HG03460 (cell line): ENCODE measurements around the gene IRF8.
"Not testable (repeated sequence)": the region's sequence is repeated elsewhere in the genome, so short reads cannot be mapped to it uniquely, and the experiment has no call there.

Source experiments
- ATAC-seq: cut with Tn5 transposase; IDR thresholded peaks from one replicate; pipeline ENCODE4 v1.9.1; 2021; ENCODE audit not compliant: unreplicated experiment

The IRF8 gene

DNA sequence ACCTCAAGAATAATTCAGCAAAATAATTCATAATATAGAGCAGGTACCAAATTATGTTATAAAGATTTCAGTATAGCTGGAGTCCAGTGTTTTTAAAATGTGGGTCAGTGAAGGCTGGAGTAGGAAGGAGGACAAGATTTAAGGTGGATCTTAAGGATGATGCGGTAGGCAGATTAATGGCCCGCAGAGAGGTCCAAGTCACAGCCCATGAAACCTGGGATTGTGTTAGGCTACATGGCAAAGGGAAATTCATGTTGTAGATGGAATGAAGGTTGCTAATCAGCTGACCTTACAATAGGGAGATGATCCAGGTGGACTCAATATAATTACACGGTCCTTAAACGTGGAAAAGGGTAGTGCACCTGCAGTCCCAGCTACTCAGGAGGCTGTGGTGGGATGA, 6.2 kb upstream of the IRF8 start:
- ATAC-seq: no peak

GRCh38 chr16:85894266-85894665, 4.7 kb upstream of the IRF8 start:
- no peak for ATAC-seq

GRCh38 chr16:85897382-85897781, 1.6 kb upstream of the IRF8 start:
- ATAC-seq: no peak

GRCh38 chr16:85899444-85899843, 482 bp downstream of the IRF8 start:
- ATAC-seq: no peak

GRCh38 chr16:85900027-85900792, 1.2 kb downstream of the IRF8 start:
- ATAC-seq: no peak

- no peak for ATAC-seq
Measured at GRCh38 chr16:85901110-85901509, 2.1 kb downstream of the IRF8 start.

GRCh38 chr16:85901773-85902365, 2.9 kb downstream of the IRF8 start:
- no peak for ATAC-seq

DNA sequence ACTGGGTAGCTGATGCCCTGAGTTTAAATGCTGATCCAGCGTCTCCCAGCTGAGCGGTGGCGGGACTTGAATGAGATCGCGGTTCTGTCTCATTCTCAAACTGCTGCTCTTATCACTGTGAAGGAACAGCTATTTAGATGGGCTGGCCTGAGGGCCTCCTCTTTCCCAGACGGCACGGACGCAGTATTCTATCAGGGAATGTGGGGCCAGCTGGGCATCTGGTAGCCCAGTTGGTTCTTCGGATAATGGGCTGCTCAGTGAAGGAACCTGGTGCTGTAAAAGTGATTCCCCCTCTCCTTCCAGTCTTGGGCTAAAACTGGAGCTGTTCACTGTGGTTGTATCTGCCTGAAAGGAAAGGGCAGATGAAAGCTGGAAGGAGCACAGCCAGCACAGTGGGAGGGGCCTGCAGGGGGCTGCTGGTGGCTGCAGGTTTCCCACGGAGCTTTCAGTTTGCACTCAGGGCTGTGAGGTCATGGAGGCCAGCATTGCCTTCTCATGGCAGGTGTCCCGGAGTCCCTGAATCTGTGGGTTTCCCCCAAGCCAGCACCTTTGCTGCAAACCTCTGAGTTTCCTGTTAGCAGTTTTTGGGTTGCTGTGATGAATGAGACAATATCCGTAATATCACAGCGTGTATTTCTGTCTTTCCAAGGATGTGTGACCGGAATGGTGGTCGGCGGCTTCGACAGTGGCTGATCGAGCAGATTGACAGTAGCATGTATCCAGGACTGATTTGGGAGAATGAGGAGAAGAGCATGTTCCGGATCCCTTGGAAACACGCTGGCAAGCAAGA, 3.6 kb downstream of the IRF8 start:
- ATAC-seq: peak; percentile 64

DNA sequence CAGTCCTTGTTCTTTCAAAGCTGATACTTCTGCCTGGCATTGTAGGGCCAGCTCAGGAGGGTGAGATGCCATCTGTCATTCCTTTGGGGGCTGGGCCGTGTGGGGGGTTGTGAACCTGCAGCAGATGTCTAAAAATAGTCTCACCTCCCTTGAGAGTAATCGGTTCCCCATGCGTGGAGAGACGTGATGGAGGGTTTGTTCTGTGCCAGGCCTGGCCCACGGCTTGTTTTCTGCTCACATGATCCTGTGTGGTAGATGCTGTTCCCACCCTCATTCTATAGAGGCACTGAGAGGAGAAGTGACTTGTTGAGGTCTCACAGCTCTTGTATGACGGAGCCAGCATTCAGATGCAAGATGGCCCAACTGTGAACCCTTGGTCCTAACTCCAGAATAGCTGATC, 4.6 kb downstream of the IRF8 start:
- no peak for ATAC-seq

GRCh38 chr16:85905110-85906095, 6.4 kb downstream of the IRF8 start:
- ATAC-seq: no peak

DNA sequence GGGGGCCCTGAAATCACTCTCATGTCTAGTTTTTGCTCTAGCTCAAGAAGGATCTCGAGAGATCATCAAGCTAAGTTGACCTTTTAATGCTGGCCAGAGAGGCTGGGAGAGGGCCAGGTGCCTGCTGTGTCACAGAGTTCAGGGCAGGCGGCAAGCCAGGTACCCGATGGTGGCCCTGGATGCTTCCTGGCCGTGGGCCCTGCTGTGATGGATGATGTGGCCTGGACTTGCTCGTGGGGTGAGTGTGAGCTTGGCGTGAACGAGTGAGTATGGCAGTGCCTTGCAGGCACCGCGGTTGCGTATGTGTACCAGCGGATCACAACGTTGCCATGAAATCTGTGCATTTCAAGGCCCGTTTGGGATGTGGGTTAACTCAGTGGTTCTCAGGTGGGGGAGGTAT, 7.4 kb downstream of the IRF8 start:
- ATAC-seq: no peak

- ATAC-seq: not testable (repeated sequence)
Measured at GRCh38 chr16:85907231-85907630, 8.3 kb downstream of the IRF8 start.

GRCh38 chr16:85908444-85908843, 9.5 kb downstream of the IRF8 start:
- ATAC-seq: peak; percentile 47

DNA sequence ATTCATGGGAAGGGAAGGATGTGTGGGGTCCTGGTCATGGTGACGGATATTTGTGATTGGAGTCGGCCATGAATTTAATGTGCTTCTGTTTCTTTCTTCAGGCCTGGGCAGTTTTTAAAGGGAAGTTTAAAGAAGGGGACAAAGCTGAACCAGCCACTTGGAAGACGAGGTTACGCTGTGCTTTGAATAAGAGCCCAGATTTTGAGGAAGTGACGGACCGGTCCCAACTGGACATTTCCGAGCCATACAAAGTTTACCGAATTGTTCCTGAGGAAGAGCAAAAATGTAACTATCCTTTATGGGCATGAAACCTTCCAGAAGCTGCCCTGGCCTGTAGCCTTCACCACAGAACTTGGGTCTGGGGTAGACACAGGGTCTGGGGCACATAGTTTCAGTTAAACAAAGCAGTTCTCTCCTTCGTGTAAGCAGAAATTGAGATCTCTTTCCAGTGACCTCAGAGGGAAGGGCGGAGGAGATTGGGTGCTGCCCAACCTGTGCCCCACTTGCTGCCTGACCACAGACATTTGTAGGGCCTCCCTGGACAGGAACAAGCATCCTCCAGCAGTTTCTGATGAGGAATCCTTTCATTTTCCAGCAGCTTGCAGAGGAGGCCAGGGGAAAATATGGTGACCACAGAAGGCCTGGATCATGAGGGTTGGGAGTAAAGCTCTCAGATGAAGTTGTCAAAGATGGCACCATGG, 10.1 kb downstream of the IRF8 start:
- no peak for ATAC-seq

DNA sequence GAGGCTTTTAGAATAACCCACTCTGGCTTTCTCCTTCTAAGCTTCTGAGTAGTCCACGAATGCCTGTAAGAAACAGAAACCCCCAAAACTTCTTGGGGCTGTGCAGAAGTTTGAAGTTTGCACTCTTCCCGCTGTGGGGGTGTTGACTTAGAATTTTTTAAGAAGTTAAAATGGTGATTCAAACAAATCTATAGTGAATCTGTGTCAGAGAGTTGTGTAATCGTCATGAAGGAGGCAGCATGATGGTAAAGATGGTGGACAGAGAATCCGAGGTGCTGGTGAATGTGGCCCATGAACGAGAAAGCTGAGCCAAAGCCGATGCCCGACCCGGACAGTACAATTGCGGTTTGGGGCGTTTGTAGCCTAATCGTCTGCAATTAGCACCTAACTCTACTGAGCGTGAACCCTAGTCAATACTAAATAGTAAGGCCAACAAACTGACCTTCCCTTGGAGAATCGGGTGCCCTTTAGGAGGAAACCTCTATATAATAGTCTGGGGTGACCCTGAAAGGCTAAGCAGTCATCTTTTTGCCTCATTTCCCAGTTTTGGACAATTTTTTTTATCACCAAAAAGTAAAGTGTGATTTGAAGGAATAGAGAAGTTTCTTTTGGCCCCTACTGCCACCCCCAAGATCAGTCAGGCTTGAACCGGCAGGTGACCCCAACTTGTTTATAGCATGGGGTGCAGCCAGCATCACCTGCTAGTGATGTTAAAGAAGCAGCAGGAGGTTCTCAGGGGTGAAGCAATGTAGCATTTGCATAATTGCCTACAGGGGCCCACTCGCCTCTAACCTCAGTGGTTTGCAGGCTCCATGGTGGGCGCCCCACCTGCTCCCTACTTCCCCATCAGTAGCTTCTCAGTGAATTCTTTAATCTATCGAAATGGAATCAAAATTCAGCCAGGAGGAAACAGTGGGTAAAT, 11.2 kb downstream of the IRF8 start:
- ATAC-seq: no peak

- no peak for ATAC-seq
Measured at GRCh38 chr16:85910854-85911247, 11.9 kb downstream of the IRF8 start.

GRCh38 chr16:85911251-85911930, 12.4 kb downstream of the IRF8 start:
- ATAC-seq: no peak

DNA sequence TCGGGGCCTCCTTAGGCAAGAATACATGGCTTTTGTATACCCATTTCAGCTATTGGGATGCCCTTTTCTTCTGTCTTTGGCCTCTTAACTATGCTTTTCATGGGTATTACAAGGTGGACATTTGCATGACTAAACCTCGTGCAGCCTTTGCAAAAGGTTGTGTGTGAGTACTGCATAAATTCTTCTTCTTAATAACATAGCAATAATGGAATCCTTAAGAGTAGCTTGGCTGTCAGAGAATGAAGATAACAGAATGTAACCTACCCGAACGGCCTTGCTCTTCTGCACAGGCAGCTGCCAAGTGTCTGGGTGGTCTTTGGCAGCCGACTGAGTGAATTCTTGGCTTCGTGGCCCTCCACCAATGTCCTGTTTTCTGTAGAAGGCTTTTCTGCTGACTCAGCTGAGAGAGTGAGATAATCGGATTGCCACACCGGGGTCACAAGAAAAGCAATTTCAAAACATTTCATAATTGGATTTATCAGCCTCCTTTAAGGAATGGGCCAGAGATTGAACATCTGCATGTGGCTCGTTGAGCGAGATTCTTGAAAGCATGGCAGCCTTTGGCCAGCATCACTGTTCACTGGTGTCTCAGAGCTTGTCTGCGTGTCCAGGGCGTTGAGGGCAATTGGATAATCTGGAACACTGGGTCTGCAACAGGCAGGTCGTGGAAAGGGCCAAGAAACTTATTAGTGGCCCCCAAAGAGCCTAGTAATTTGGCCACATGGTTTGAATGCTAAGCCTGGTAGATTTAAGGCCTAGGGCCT, 13.4 kb downstream of the IRF8 start:
- ATAC-seq: no peak
